Mammary epithelial cell (primary cell): Measurements from ENCODE around the gene TMEM245.

Experiments used
- EZH2 ChIP-seq: IDR thresholded peaks from 2 replicates; pipeline ENCODE4 v1.6.1; 2012; ENCODE audit warnings: low read length, inconsistent platforms, borderline replicate concordance
- TF ChIP-seq, protein P1 (sequence below), 2 donors: IDR thresholded peaks in 1 of 2; conservative IDR thresholded peaks in 1 of 2; 2 replicates each; pipeline ENCODE4 v1.5.1; 2011 to 2012; ENCODE audit warnings: inconsistent platforms in 2 of 2, low read length in 2 of 2, mild to moderate bottlenecking in 2 of 2, control low read depth in 1 of 2, low read depth in 1 of 2; ENCODE audit not compliant: insufficient read depth in 1 of 2; ENCODE audit errors: extremely low read depth in 1 of 2

DNA sequence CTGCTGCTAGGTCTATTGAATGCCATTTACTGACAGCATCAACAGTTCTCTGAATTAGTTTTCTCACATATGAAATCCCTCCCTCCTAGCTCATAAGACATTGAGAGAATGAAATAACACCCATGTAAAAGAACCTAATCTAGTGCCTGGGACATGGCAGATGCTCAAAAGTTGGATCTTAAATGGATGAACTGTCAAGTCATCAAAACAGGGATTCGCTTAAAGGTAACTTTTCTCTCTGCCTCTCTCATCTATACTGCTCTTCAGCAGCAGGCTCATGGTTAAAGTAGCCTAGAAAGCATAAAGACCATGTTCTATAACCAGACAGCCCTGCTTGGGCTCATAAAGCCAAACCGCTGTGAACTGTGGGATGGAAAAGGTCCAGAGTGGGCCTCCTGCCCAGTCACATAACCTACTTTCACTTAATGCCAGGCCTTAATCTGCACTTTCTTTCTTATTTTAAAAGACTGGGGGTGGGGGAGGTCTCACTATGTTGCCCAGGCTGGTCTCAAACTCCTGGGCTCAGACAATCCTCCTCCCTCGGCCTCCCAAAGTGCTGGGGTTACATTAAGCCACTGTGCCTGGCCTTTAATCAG lies 3.7 kb downstream of the TMEM245 start:
- TF ChIP-seq, protein P1, sequence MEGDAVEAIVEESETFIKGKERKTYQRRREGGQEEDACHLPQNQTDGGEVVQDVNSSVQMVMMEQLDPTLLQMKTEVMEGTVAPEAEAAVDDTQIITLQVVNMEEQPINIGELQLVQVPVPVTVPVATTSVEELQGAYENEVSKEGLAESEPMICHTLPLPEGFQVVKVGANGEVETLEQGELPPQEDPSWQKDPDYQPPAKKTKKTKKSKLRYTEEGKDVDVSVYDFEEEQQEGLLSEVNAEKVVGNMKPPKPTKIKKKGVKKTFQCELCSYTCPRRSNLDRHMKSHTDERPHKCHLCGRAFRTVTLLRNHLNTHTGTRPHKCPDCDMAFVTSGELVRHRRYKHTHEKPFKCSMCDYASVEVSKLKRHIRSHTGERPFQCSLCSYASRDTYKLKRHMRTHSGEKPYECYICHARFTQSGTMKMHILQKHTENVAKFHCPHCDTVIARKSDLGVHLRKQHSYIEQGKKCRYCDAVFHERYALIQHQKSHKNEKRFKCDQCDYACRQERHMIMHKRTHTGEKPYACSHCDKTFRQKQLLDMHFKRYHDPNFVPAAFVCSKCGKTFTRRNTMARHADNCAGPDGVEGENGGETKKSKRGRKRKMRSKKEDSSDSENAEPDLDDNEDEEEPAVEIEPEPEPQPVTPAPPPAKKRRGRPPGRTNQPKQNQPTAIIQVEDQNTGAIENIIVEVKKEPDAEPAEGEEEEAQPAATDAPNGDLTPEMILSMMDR (conservative IDR thresholded peaks at IDR 0.05 in 1 of 2, IDR thresholded peaks at IDR 0.05 in 1 of 2; ENCODE audit: extremely low read depth in 1 of 2, insufficient read depth in 1 of 2, low read depth in 1 of 2, low read length in 2 of 2): no peak
- TF ChIP-seq EZH2: no peak
